NCI-H446 (cell line): ENCODE results near the gene JAG2.
A peak's percentile ranks its signal among the peaks of the same experiment; 100 is the strongest.

Experiments
- DNase-seq, 2 experiments: peaks; one replicate each; lab custom pipeline; 2025; lab: John Stamatoyannopoulos, UW

The JAG2 gene

DNA sequence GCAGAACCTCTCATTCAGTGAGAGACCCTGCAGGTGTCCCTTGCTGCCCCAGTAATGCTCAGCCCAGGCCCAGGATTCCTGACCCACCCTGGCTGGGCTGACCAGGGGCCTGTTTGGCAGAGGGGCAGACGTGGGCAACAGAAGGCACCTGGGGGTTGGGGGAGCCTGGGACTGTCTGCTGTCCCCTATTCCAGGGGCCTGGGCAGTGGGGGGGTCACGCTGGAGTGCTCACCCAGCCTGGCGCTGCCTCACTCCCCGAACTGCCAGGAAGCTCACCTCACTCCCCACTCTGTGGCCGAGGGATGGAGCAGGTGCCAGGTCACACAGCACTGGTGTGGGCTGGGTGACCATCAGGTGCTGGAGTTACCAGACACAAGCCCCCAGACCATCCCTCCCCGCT, 35.1 kb upstream of the JAG2 start:
- DNase-seq: no peak

DNA sequence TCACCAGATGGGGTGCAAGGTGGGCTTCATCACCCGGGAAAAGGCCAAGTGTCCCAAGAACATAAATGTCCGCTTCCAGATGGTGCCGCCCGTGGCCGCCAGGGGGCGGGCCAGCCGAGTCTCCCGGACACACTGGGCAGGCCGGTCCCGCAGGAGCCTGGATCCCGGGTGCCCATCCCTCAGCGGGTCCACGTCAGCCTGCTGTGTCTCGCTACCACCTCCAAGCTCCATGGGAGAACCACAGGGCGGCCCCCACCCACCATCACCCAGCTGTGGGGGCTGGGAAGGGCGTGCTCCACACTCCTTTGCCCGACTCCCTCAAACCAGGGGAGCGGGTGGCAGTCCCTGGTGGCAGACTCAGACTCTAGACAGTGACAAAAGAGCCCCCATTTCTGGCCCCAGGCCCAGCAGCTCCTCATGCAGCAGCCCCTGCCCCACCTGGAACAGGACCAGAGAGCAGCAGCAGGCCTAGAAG, 34.5 kb upstream of the JAG2 start:
- peak in 1 of 2 experiments; percentile 79 for DNase-seq

DNA sequence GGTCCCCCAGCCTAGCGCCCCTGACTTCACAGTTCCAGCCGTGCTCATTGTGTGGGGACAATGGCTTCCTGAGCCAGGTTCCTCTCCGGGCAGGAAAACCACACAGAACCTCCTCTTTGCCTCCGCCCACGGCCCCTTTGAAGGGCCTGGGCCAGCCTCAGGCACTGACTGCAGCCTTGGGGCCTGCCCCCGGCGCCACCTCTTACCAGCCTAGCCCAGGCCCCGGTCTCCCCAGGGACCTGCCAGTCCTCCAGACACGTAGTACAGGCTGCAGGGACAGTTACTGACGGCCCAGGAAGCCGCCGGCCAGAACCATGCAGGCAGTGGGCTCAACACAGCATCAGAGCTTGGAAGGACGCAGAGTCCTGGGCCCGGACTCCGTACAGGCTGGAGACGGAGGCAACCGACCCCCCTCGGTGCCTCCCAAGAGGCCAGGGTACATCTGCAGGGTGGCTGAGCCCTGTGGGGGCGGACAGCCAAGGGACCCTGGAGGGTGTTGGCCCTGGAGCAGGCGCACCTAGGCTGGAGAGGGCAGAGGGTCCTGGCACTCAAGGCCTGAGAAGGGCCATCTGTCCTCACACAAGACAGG, 33.4 kb upstream of the JAG2 start:
- DNase-seq: no peak

DNA sequence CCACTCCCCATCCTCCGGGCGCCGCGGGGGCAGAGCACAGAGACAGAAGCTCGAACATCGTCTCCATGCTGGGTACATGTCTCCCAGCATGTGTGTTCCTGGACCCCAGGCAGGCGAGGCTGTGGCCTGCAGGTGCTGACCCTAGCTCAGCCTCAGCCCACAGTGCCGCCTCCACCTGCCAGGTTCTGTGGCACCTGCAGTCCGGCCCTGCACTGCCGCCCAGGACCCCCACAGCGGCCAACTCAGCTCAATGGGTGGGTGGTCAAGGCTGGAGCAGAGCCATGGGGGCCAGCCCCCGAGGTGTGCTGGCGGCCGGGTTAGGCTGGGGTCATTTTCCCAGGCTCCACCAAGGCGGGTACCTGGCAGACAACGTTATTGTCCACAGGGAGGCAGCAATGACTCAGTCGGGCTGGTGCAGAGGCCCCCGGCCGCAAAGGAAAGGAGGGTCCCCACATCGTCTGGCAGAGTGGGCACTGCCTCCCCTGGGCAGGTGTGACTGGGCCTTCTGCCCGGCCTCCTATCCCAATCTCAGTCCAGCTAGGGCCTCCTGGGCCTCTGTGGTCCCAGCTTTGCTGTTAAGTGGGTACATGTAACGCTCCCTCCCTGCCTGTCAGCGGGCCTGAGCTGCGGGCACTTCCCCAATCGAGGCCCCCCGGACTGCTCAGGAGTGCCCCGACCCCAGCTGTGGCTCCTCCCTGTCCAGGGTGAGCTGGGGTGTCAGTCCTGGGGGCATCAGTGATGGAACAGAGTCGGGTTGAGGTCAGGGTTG, 32.8 kb upstream of the JAG2 start:
- no peak for DNase-seq

DNA sequence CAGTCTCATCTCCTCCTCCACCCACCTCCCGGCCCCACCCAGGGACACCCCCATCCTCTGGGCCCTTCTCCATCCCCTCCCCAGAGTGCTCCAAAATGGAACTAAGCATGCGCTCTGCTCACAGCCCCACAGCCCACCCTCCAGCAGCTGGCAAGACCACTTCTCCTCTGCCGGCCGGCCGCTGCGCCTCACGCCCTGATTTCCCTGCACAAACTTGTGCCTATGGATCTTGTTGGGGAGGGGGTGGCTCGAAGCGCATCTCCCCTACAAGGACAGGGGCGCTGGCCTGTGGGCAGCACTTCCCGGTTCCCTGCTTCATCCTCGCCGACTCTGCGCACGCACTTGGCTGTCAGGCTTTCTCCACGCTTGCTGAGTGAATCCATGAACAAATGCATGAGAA, 32.1 kb upstream of the JAG2 start:
- DNase-seq: no peak

DNA sequence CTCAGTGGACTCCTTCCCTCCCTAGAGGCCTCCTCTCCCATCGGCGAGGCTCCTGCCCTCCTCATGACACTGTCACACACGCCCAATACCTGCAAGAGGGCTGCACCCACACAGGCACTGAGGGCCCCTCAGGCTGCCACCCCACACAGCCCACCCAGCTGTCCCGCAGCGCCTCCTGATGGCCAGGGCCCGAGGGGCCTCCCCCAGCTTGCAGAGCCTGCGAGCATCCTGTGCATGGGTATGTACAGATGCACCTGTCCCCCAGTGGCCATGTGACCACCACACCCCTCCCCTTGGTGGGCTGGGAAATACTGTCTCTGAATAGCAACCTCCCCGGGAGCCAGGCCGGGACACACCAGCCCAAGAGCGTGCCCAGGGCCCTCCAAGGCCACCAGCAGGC, 31.5 kb upstream of the JAG2 start:
- DNase-seq: no peak

DNA sequence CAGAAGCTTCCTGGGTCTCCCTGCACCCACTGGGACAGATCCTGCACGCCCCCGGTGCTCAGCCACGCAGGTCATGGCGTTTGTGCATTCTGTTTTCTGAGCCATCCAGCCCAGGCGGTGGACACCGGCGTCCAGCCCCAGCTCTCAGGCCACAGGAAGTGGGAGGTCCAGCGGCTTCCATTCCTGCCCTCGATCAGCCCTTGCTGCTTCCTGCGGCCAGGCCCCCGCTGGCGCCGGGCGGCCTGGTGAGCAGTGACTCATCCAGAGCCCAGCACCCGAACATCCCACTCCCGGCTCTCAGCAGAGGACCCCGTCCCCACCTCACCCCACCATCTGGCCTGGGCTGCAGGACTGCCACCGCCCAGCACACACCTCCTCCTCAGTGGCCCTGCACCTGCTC, 30.5 kb upstream of the JAG2 start:
- DNase-seq: no peak

DNA sequence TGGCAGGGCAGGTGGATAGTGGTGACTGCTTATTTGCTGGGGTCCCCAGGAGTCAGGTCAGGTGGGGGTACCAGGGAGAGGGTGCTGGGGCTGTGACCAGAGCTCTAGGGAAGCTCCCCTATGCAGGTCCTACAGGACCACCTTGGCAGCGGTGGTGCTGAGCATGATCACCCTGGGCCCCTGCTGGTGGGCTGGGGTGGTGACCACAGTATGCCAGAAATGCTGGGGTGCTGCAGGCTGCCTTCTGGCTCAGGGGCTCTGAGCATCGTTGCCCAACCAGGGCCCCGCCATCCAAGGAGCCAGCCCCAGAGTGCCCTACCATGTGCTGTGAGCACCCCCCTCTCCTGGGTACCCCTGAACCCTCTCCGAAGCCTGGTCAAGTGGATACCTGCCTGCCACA, 30.0 kb upstream of the JAG2 start:
- DNase-seq: no peak

DNA sequence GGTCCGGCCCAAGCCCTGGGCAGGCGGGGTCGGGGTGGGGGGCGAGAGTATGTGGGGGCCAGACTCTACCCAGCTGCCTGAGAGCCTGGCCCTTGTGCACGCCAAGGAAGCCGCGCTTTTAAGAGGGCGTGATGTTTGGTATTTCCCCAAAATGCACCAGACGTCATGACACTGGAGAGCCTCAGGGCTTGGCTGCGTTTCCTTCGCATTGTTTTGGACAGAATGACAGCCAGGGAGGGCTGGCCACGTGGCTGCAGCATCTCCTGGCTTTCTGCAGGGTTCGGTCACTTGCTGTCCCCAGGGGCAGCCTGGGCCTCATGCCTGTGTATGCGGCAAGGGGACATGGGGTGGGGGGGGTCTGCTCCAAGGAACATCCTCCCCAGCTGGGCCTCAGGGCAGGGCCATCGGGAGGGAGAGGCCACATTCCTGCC, 28.6 kb upstream of the JAG2 start:
- no peak for DNase-seq

DNA sequence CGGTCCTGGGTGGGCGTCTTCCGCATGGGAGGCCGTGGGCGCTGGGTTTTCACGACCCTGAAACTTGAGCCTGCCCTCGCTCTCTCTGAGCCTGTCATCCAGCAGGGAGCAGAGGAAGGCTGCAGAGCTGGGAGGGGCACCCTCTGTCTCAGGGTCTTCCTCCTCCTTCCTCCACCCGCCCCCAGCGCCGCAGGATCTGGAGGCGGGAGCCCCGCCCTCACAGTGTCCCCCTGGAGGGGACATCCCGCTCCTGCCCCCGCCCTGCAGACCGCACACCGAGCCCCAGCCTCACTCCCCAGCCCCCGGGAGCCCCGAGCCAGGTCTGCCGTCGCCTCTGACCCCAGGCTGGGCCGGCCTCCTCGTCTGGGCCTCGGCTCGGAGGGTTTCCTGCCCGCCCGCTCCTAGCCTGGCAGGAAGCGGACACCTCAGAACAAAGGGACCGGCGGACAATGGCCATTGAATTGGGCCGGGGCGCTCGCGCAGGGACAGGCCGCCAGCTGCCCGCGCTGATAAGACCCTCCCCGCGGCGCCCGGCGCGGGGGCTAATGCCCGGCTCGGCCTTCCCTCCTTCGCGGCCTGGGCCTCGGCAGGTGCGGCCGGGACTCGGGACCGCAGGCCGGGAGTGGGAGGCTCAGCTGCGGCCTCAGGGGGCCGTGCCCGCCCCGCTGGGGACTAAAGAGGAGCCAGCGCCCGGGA, 27.8 kb upstream of the JAG2 start:
- DNase-seq: no peak

DNA sequence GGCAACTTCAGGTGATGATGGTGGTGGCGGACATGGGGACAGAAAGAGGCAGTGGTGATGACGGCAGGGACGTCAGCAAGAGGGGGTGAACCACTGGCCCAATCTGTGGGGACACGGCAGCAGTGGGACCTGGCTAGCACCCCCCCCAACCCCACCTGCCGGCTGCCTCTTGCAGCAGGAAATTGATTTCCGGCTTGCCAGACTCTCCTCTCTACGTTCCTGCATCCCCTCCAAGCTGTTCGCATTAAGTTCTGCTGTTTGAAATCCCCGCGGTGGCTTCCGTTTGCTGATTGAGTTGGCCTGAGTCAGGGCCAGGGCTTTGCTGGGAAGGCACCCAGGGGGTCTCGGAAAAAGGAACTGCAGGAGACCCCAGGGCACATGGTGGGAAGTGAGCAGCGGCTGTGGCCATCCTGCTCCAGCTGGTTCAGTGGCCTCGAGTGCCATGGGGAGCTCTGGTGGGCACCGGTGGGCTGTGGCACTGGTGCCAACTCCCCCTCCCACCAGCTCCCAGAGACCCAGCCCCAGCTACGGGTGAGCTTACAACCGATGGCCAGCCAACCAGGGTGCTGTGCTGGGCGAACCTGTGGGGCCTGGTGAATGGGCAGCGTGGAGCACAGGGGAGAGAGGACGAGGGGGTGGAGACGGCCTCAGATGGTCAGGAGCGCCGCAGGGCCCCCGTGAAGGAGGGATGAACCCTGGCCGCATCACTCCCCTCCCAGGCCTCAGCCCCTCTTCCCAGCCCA, 27.1 kb upstream of the JAG2 start:
- no peak for DNase-seq

DNA sequence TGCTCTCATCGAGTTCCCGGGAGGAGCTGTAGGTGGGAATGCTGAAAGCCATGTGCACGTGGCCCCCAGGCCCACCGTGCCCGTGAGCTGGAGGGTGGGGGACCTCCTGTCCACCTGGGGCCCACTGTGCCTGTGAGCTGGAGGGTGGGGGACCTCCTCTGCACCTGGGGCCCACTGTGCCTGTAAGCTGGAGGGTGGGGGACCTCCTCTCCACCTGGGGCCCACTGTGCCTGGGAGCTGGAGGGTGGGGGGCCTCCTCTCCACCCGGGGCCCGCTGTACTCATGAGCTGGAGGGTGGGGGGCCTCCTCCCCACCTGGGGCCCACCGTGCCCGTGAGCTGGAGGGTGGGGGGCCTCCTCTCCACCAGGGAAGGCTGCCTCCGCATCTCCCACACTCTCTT, 26.5 kb upstream of the JAG2 start:
- DNase-seq: no peak

DNA sequence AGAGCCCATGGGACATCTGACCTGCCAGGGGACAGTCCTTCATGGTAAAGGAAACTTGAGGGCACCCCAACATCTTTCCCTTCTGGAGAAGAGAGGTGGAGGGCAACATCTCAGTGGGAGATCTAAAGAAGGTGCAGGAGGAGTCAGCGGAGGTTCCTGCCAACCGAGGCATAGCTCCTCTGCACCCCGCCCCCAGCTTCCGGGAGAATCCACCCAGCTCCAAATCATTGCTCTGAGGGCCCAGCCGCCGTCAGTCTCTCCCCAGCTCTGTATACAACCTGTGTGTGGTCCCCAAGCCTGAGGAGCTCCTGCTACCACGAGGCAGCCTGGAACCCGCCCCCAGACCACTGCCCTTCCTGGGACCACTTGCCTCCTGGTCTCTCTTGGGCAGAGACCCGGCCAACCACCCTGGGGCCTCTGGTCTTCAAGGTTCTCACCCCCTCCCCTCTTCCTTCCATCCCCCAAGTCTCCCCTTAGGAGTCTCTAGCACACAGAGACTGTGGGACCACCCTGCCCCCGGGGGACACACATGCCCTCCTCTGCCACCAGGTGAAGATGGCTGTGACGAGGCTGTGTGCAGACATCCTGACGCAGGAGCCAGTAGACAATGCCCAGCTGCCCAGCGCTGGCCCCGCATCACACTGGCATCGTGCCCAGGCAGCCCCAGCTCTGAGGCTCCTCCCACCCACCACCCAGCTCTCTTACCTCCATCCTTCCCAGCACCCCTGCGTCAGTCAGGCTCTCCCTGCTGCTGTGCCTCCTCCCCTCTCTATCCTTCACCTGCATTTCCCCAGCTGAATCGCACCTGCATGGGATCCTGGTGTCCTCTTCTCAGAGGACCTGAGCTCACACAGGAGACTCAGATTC, 25.6 kb upstream of the JAG2 start:
- DNase-seq: no peak

DNA sequence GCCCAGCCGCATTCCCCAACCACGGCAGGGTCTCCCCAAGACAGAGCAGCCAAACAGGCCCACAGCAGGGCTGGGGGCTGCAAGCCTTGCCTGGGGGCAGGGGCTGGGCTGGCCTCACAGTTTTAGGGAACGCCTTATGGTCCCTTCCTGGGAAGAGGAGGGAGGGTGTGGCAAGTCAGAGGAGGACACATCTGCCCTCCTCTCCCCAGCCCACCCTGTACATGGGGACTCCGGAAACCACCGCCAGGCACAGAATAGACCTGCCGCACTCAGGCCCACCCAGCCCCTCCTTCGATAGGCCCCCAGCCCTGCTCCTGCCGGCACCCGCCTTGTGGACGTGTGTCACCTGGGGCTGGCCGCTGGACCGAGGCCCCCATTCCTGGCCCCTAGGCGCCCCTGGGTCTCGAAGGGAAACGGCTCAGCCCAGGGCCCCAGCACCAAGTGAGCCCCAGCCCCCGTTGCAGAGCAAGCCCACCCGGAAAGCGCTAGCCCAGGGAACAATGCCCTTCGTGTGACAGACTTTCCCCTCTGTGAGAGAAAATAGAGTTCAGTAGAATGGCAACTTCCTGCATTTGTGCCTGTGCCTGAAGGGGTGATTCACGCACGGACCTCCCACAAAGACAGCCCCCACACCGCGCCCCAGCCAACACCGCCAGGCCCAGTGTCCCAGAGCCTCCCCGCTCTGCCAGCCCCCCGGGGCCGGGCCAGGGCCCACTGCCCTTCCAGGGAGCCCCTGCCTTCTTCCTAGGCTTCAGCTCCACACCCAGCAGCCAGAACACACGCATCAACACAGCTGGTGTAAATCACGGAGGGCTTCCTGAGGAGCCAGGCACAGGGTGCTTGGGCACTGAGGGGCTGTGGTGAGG, 24.5 kb upstream of the JAG2 start:
- DNase-seq: no peak

DNA sequence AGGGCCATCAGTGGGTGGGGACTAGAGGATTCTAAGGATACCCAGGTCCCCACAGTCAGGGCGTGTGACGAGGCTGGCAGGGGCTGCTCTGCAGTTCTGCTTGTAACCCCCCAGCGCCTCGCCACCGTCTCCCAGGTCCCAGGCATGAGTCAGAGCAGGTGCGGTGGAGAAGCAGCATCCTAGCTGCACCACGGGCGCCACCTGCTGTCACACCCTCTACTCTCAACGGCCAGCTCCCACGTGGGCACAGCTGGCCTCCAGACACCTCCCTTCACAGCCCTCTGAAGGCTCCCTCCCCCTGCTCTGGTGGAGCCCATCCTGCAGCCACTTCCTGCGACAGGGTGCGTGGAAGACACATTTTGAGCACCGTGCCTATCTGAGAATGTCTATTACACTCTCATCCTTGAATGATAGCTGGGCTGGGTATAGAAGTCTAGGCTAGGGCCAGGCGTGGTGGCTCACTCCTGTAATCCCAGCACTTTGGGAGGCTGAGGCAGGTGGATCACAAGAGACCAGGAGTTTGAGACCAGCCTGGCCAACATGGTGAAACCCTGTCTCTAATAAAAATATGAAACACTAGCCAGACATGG, 19.5 kb upstream of the JAG2 start:
- no peak for DNase-seq

DNA sequence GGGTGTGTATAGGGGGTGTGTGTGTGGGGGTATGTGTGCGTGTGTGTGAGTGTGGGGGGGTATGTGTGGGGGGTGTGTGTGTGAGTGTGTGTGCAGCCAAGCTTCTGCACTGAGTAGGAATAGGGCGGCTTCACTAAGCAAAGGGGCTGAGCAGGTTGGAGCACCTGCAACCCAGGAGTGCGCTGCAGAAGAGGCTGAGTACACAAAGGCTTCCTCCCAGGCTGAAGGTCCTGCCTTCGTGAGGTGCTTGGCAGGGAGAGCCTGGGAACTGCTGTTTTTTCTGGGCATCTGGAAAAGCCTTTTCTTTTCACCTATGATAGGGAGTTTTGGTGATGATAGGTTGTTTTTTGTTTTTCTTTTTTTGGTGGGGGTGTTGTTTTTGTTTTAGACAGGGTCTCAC, 18.5 kb upstream of the JAG2 start:
- no peak for DNase-seq

DNA sequence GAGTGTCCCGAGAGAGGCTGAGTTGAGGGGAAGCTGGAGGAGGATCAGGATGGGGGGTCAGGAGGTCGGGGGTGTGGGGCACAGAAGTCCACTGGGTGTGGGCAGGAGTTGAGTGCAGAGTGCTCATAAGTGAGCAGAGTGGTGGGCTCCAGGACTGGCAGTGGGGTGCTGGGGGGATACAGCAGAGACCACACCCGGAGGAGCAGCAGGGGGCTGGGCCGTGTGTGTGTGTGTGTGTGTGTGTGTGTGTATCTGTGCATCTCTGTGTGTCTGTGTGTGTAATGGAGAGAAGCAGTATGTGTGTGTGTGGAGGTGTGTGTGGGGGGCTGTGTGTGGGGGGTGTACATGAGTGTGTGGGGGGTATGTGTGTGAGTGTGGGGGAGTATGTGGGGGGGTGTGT, 17.4 kb upstream of the JAG2 start:
- DNase-seq: no peak

DNA sequence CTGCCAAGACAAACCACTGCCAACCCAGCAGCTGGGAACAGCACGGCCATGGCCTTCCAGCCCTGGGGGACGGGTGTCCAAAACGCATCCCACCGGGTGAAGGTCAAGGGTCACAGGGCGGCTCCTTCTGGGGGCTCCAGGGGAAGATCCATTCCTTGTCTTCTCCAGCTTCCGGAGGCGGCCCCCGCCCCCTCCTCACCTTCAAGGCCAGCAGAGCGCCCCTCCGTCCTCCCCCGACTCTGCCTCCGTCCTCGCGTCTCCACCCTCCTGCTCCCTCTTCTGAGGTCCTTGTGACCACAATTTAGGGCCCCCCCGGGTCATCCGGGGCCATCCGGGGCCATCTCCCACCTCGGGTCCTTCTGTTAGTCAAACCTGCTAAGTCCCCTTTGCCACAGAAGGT, 16.4 kb upstream of the JAG2 start:
- no peak for DNase-seq

DNA sequence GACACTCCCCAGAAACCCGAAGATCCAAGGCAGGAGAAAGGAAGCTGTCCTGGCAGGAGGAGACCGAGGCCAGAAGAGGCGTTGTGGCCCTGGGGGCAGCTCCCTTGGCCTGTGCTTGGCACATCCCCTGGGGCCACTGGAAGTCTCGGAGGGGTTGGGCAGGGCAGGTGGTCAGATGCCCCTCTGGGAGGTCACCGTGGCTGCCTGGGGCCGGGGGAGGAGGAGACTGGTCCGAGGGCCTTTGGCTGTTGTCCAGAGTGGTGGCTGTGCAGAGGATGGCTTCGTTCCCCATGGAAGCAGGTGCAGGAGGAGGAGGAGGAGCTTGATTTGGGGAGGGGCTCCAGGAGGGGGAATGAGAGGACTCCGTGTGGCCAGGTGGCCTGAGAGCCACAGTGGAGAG, 15.9 kb upstream of the JAG2 start:
- no peak for DNase-seq

DNA sequence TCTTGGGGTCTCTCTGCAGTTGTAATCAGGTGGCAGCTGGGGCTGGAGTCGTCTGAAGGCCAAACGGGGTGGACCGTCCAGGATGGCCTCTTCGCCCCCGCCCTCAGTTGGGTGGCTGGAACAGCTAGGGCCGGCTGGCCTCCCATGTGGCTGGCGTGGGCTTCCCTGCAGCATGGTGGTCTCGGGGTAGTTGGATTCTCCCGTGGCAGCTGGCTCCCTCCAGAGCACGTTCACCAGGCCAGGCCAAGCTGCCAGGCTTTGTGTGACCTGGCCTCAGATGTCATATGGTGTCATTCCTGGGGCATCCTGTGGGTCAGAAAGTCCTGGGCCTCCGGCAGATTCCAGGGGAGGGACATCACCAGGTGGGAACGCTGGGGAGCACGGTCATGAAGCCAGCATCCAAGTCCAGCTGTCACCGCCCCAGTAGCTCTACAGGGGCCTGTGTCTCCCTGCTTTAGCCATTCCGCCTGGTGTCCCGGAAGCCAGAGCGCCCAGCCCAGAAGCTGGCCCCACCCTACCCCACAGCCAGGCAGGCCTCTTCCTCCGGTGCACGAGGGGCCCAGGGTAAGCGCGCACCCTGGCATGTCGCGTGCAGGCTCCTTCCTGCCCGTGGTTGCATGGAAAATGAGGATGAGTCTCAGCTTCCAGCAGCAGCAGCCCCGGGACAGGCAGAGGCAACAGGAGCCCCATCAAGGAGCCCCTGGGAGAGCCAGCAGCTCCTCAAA, 13.9 kb upstream of the JAG2 start:
- DNase-seq: no peak
